GM19240 (cell line): ENCODE measurements around the gene PEX11G.
"Not testable (repeated sequence)": the region's sequence is repeated elsewhere in the genome, so short reads cannot be mapped to it uniquely, and the experiment has no call there.

Experiments
- DNase-seq: peaks from one replicate; pipeline ENCODE4 v3.0.0; 2011; ENCODE audit warnings: low spot score; ENCODE audit not compliant: insufficient read length

The PEX11G gene

DNA sequence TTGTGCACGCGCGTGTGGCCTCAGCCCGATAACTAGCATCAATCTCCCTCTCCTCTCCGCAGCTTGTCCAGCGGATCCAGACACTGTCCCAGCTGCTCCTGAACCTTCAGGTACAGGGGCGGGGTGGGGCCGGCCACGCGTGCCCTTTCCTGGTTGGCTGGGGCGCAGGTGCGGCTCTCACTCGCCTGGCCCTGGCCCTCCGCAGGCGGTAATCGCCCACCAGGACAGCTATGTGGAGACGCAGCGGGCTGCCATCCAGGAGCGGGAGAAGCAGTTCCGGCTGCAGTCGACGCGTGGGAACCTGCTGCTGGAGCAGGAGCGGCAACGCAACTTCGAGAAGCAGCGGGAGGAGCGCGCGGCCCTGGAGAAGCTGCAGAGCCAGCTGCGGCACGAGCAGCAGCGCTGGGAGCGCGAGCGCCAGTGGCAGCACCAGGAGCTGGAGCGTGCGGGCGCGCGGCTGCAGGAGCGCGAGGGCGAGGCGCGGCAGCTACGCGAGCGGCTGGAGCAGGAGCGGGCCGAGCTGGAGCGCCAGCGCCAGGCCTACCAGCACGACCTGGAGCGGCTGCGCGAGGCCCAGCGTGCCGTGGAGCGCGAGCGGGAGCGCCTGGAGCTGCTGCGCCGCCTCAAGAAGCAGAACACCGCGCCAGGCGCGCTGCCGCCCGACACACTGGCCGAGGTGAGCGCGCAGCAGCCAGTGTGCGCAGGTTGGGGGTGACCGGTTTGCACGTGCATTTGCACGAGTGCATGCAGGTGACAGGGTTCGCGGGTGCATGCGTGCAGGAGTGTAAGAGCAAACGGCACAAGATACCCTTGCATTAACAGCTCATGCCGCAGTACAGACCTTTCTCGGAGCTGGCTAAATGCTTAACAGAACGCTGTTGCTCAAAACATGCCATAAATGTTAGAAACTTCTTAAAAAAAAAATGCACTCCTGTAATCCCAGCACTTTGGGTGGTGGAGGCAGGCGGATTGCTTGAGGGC, 21.5 kb downstream of the PEX11G start:
- DNase-seq = no peak

DNA sequence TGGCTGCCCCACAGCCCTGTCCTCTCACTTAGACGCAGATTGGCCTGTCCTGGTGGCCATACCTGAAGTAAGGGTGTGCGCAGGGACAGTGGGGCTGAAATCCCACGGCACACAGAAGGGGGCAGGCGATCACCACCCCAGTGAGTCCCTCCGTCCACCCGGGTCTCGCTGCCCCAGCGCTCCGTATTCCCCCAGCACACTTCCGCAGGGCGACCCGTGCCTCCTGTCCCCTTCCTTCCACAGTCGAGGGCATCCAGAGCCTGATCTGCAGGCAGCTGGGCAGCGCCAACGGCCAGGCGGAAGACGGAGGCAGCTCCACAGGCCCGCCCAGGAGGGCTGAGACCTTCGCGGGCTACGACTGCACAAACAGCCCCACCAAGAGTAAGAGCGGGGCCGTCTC, 25.3 kb downstream of the PEX11G start:
- no peak for DNase-seq

DNA sequence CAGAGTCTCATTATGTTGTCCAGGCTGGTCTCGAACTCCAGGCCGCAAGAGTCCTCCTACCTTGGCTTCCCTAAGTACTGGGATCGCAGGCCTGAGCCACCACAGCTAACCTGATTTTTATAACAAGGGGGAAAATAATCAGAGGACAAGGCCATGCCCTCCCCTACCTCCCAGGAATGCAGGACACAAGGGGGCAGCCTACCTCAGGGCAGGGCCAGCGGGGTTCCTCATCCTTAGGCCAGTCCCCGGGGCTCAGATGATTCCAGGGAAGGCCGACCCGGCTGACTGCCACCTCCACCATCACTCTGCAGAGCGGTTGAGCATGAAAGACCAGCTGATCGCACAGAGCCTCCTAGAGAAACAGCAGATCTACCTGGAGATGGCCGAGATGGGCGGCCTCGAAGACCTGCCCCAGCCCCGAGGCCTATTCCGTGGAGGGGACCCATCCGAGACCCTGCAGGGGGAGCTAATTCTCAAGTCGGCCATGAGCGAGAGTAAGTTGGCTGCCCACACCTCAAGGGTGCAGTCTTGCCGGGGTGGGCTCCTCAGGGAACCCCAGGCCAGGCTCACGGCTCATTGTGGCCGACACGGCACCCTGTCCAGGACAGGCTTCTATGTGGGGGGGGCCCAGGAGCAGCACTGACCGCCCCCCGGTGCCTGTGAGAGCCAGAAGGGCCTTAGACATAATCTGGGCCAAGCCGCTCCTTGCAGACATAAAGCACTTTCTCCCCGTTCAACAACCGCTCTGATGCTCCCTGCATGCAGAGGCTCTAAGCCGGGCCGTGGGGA, 26.8 kb downstream of the PEX11G start:
- no peak for DNase-seq

DNA sequence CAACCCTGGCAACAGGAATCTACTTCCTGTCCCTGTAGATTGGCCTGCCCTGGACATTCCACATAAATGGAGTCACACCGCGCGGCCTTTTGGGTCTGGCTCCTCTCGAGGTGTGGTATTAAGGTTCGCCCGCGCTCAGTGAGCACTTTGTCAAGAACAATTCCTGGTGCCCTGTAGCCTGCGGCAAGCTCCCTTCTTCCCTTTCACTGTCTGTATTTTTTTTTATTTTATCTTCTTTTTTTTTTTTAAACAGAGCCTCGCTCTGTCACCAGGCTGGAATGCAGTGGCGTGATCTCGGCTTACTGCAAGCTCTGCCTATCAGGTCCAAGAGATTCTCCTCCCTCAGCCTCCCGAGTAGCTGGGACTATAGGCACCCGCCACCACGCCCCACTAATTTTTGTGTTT, 28.3 kb downstream of the PEX11G start:
- no peak for DNase-seq

DNA sequence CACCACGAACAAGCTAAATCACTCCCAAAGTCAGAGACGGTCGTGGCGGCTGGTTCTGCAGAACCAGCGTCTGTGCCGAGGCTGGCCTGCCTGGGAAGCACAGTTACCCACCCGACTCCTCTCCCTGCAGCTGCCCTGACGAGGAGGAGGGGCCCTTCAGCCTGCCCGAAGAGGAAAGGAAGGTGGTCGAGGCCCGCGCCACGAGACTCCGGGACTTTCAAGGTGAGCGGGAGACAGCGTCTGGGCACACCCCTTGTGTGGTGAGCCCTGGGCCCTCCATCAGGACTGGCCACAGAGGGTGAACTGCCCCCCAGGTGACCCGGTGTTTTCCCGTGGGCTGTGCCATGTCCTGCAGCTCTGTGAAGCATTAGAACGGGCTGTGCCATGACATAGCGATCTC, 29.1 kb downstream of the PEX11G start:
- DNase-seq = no peak

DNA sequence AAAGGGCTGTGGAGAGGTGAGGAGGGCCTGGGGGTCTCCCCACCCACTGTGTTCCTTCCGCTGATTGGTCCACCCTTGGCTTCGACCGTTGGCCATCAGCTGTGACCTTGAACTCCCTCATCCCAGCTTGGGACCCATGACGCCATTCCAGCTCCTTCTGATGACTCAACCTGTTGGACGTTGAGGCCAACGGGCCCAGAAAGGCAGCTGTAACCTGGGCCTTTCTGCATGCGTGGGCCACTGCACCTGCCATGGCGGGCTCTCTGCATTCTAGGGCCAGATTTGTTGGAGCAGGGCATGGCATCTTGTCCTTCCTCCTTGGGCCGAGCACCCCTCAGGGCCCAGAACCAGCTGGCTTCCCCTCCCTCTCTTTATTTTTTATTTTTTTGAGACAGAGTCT, 30.2 kb downstream of the PEX11G start:
- DNase-seq = no peak

DNA sequence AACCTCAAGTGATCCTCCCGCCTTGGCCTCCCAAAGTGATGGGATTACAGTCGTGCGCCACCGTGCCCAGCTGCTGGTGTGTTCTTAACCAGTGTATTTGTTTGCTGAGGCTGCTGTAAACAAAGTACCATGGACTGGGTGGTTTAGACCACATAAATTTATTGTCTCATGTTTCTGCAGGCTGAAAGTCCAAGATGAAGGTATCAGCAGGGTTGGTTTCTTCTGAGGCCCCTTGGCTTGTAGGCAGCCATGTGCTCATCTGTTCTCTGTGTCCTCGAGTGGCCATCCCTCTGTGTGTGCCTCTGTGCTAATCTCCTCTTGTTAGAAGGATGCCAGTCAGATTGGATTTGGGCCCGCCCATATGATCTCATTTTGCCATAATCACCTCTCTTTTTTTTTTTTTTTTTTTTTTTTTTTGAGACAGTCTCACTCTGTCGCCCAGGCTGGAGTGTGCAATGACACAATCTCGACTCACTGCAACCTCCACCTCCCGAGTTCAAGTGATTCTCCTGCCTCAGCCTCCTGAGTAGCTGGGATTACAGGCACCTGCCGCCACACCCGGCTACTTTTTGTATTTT, 31.8 kb downstream of the PEX11G start:
- DNase-seq = no peak

DNA sequence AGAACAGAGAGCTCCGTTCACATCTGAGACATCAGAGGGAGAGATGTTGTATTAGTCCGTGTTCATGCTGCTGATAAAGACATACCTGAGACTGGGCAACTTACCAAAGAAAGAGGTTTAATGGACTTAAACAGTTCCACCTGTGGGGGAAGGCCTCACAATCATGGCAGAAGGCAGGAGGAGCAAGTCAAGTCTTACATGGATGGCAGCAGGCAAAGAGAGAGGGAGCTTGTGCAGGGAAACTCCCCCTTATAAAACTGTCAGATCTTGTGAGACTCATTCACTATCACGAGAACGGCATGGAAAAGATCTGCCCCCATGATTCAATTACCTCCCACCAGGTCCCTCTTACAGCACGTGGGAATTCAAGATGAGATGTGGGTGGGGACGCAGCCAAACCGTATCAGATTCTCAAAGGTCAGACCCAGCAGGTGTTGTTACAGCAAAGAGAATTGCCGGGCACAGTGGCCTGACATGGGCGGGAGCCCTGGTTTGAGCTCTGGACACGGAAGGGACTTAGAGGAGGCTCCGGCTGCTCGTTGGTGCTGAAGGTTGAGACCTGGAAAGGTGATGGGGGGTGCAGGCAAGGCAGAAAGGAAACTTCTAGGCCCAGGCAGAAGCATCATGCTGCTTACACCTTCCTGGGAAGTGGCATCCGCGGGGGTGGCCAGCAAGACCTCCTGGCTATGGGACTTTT, 33.1 kb downstream of the PEX11G start:
- DNase-seq = no peak

DNA sequence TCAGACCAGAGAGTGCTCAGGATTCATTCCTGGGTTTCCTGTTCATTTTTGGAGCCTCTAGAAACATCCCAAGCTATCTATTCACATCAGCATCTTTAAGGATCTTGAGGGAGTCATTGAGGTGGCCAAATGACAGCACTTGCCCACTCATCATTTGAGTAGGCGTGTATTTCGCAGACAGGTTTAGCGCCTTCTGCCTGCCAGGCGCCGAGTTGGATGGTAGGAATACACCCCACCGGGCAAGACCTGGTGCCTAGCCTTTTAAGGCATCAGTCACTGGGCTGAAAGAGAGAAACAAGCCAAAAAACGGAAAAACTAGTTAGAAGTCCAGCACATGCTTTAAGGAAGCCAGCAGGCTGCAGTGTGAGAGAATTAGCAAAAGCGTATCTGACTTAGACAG, 33.8 kb downstream of the PEX11G start:
- DNase-seq = no peak

DNA sequence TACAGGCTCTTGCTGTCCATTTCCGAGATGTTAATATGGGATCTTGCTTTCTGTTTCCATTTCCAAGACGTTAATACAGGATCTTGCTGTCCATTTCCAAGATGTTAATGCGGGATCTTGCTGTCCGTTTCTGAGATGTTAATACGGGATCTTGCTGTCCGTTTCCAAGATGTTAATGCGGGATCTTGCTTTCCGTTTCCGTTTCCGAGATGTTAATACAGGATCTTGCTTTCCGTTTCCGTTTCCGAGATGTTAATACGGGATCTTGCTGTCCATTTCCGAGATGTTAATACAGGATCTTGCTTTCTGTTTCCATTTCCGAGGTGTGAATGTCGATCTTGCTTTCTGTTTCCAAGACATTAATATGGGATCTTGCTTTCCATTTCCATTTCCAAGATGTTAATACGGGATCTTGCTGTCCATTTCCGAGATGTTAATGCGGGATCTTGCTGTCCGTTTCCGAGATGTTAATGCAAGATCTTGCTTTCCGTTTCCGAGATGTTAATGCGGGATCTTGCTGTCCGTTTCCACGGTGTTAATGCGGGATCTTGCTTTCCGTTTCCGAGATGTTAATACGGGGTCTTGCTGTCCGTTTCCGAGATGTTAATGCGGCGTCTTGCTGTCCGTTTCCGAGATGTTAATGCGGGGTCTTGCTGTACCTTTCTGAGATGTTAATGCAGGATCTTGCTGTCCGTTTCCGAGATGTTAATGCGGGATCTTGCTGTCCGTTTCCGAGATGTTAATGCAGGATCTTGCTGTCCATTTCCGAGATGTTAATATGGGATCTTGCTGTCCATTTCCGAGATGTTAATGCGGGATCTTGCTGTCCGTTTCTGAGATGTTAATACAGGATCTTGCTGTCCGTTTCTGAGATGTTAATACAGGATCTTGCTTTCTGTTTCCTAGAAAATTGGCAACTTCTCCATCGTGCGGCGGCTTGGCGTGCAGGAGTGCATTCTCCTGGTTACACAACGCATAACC, 38.3 kb downstream of the PEX11G start:
- DNase-seq = no peak

DNA sequence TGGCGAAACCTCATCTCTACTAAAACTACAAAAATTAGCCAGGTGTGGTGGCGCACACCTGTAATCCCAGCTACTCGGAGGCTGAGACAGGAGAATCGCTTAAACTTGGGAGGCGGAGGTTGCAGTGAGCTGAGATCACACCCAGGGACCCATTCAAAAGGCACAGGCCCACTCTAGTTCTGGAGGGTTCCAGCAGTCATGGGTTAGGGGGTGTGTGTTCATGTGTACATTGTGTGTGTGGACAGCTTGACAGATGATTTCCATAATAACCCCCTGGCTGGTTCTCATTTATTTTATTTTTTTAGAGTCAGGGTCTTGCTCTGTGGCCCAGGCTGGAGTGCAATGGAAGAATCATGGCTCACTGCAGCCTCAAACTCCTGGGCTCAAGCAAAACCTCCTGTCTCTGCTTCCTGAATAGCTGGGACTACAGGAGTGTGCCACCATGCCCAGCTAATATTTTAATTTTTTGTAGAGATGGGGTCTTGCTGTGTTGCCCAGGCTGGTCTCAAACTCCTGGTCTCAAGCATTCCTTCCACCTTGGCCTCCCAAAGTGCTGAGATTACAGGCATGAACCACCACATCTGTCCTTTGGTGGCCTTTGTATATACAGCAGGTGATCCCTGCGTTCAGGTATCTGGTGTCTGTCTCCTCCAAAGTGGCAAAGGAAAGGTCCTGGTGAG, 39.3 kb downstream of the PEX11G start:
- not testable (repeated sequence) for DNase-seq

DNA sequence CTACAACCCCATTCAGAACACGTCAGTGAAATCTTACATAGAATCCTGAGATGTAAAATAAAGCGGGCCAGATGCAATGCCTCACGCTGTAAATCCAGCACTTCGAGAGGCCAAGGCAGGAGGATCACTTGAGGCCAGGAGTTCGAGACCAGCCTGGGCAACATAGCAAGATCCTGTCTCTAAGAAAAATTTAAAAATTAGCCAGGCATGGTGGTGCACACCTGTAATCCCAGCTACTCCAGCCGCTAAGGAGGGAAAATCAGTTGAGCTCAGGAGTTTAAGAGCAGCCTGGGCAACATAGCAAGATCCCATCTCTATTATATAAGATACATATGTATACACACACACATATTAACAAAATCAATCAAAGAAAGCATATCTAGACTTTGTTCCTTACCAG, 41.2 kb downstream of the PEX11G start:
- DNase-seq = no peak

DNA sequence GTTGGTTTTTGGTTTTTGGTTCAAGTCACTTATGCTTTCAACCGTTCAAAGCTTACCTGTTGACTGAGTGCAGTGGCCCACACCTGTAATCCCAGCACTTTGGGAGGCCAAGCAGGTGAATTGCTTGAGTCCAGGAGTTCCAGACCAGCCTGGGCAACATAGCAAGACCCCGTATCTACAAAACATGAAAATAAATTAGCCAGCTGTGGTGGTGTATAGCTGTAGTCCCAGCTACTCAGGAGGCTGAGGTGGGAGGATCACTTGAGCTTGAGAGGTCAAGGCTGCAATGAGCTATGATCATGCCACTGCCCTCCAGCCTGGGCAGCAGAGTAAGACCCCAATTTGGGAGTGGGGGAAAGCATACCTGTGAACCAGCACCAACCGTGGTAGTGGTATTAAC, 43.7 kb downstream of the PEX11G start:
- no peak for DNase-seq

DNA sequence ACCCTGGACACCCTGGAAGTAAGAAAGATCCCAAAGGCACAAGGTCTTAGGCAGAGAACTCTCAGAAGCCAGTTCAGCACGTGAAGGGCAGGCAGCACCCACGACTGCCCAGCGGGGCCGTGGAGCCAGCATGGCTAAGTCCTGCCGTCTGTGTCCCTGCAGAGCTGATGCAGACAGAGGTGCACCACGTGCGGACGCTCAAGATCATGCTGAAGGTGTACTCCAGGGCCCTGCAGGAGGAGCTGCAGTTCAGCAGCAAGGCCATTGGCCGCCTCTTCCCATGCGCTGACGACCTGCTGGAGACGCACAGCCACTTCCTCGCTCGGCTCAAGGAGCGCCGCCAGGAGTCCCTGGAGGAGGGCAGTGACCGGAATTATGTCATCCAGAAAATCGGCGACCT, 44.8 kb downstream of the PEX11G start:
- DNase-seq = no peak

DNA sequence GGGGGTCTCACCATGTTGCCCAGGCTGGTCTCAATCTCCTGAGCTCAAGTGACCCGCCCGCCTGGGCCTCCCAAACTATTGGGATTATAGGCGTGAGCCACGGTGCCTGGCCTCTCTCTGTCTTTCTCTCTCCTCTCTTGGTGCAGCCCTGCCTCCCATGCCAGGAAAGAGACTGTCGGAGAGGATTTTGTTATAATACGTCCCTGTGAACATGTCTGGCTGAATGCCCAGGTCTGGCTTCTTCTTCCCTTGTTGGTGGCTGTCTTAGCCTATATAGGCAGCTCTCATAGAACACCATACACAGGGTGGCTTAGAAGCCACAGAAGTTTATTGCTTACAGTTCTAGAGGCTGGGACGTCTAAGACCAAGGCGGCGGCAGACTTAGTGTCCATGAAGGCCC, 46.4 kb downstream of the PEX11G start:
- no peak for DNase-seq

DNA sequence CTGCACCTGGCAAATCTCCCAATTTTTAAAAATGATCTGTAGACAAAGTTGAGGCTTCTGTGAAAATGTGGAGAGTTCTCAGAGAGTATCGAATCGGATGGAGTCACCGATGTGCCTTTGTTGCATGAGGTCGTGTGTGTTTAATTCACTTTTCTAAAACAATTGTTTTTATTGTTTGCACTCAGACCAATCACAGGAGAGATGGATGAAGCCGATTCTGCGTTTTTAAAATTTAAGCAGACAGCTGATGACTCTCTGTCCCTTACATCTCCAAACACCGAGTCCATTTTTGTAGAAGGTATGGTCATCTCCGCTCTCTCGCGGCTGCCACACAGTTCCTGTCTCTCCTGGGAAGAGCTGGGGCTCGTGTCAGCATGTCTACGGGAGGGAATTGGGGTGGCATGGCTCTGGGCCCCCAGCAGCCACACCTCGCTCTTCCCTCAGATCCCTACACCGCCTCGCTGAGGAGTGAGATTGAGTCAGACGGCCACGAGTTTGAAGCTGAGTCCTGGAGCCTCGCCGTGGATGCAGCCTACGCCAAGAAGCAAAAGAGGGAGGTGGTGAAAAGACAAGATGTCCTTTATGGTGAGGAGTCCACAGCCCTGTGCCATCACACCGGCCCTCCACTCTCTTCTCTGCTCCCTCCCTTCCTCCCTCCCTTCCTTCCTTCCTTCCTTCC, 47.2 kb downstream of the PEX11G start:
- no peak for DNase-seq

DNA sequence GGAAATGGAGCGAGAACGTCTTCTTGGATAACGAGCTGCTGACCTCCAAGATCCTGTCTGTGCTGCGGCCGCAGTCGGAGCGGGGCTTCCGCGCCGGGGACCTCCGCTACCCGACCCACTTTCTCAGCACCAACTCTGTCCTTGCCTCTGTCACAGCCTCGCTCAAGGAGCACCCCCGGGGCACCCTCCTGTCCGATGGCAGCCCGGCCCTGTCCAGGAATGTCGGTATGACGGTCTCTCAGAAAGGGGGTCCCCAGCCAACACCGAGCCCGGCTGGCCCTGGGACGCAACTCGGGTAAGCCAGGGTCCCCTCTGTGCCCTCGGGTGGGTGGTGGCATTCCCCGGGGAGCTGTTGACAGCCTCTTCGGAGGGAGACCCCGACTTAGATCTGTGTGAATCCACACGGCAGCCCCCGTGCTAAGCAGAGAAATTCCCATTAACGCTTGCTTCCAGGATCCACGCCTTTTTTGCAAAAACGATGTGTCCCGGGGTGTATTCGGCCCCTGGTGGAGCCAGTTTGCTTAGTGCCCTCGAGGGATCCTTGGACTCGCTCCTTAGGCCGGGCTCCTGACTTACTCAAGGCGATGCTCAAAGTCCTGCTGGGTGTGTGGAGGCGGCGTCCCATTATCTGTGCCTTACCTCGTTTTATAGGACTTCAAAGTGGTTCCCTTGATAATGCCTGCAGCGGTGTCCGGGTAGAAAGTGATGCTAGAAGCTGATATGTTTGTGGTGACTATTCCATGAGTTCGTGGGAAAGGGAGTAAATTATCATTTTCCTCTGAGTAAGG, 48.5 kb downstream of the PEX11G start:
- DNase-seq = no peak

DNA sequence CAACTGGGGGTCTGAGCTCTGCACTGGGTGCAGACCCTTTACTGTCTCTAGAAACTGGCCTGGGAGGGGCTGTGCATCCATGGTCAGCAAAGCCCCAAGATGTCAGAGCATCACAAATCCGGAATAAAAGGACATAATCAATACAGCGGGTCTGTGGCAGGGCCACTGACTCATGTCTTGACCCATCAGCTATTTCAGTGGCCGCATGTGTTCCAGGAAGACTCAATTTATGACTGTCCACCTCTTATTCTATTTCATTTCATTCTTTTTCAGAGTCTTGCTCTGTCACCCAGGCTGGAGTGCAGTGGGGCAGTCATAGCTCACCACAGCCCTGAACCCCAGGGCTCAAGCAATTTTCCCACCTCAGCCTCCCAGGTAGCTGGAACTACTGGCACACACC, 53.2 kb downstream of the PEX11G start:
- DNase-seq = no peak
